ENCODE results near the gene CSNK2A3. TPM values are rescaled to one million over a fixed set of nuclear protein-coding genes. Genes with fewer than 3 reads are reported as not detected.

CSNK2A3 gene
- total RNA-seq, 1 experiment from 2014 or later, result 1.4 TPM

- intact Hi-C loops (cut with micrococcal nuclease; ENCODE audit: unreplicated experiment), result no loop called here
- no peaks in the 10 kb centered on the region for H3K36me3 ChIP-seq (ENCODE audit: insufficient read depth, low read length, poor library complexity, severe bottlenecking)
- no peaks in the 10 kb centered on the region for H3K4me1 ChIP-seq (ENCODE audit: insufficient read depth, low read length, poor library complexity, severe bottlenecking)
- BruUV-seq (replicated peaks), result no TSS peak
- H3K9me3 ChIP-seq (ENCODE audit: low read depth, low read length, poor library complexity, severe bottlenecking), result no peaks in the 10 kb centered on the region
- no peak overlapping the region for H3K27ac ChIP-seq (ENCODE audit: low read depth, low read length, poor library complexity, severe bottlenecking)
- no peak for DNase-seq (ENCODE audit: low spot score)
- H3K4me3 ChIP-seq (ENCODE audit: low read depth, low read length, poor library complexity, severe bottlenecking), result no peak overlapping the region
- CTCF ChIA-PET, result no interaction called here
- POLR2A ChIA-PET (ENCODE audit: low non-redundant PET), result no interaction called here
- no peak for TF ChIP-seq EZH2 (IDR thresholded peaks at IDR 0.05; ENCODE audit: borderline replicate concordance, low read depth, low read length, poor library complexity, severe bottlenecking)
- no peak for TF ChIP-seq CTCF (conservative IDR thresholded peaks at IDR 0.05; ENCODE audit: low read depth, low read length)
- H3K27me3 ChIP-seq (replicated peaks; ENCODE audit: insufficient read depth, low read depth, low read length, poor library complexity), result no peaks in the 10 kb centered on the region
Observed at GRCh38 chr11:11302565-11302964, 50.5 kb downstream of the CSNK2A3 start.
